ENCODE results near the gene GABRR2.

- TF ChIP-seq, protein P1, sequence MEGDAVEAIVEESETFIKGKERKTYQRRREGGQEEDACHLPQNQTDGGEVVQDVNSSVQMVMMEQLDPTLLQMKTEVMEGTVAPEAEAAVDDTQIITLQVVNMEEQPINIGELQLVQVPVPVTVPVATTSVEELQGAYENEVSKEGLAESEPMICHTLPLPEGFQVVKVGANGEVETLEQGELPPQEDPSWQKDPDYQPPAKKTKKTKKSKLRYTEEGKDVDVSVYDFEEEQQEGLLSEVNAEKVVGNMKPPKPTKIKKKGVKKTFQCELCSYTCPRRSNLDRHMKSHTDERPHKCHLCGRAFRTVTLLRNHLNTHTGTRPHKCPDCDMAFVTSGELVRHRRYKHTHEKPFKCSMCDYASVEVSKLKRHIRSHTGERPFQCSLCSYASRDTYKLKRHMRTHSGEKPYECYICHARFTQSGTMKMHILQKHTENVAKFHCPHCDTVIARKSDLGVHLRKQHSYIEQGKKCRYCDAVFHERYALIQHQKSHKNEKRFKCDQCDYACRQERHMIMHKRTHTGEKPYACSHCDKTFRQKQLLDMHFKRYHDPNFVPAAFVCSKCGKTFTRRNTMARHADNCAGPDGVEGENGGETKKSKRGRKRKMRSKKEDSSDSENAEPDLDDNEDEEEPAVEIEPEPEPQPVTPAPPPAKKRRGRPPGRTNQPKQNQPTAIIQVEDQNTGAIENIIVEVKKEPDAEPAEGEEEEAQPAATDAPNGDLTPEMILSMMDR (IDR thresholded peaks at IDR 0.05; ENCODE audit: insufficient read depth, low read length, poor library complexity, severe bottlenecking): no peak
- TF ChIP-seq EZH2phosphoT487 (conservative IDR thresholded peaks at IDR 0.05; ENCODE audit: low read length): no peak
These were observed 36.1 kb downstream of the GABRR2 start for GRCh38 chr6:89278956-89279355.
